HG03521 (cell line): Measurements from ENCODE around the gene LPGAT1.

Source experiments
- ATAC-seq: cut with Tn5 transposase; IDR thresholded peaks from one replicate; pipeline ENCODE4 v1.9.1; 2021; ENCODE audit warnings: mild to moderate bottlenecking, moderate library complexity; ENCODE audit not compliant: unreplicated experiment

Gene LPGAT1

DNA sequence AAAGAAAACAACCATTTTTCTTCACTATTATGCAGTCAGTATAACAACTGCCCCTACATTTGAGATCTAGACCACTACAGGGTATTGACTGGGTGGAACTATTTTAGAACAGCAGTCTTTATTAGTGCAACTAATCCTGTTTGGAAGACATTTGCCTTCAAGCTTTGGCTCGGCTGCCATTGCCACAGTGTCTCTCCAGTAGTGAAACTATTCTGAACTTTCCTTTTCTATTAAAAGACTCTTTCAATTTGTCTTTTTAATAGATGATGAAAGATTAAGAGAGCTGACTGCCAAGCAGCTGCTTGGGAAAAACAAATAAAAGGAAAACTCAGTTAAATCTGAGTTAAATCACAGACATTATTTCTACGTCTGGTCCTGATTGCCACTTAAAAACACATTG lies 49.3 kb downstream of the LPGAT1 start:
- ATAC-seq = no peak

DNA sequence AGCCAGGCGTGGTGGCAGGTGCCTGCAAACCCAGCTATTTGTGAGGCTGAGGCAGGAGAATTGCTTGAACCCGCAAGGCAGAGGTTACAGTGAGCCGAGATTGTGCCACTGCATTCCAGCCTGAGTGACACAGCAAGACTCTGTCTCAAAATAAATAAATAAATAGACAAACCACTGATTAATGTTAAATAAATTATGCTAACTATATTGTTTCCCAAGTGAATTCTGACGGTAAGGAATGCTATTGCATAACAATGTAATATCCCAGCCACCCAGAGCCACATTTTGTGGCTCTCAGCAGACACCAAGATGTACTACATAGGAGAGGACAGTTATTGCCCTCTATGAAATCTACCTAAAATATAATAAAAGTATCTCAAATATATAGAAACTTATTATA lies 55.4 kb downstream of the LPGAT1 start:
- ATAC-seq = no peak

DNA sequence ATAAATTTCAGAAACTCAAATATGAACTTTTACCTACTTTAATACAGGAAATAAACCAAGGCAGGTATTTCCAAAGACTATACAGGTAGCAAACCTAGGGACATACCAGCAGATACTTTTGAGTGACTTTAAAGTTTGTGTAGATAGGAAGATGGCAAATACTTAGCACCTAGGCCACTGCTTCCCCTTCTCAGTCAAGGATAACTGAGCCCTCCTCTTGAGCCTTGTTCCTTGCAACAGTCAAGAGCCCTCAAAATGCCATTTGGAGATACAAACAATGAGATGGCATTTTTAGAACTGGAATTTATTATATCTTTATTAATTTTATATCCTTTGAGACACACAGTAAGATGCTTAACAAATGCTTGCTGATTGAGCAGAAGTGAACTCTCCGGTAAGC lies 65.9 kb downstream of the LPGAT1 start:
- no peak for ATAC-seq

DNA sequence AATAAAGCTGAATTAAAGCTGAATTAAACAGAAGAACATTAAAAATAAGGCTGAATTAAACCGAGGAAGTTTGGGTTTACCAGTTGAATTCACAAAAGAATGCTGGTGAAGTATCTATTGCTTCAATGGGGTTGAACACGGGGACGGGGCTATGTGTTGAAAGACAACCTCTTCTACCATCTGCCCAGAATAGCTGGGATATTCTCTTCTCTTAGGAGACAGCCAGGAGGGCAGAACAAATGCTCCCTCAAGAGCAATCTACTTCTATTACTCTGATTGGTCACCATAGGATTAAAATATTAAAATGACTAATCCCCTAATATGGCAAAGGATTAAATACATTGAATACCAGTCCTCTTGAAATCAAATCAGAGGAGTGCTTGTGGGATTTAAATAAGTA lies 68.4 kb downstream of the LPGAT1 start:
- no peak for ATAC-seq

DNA sequence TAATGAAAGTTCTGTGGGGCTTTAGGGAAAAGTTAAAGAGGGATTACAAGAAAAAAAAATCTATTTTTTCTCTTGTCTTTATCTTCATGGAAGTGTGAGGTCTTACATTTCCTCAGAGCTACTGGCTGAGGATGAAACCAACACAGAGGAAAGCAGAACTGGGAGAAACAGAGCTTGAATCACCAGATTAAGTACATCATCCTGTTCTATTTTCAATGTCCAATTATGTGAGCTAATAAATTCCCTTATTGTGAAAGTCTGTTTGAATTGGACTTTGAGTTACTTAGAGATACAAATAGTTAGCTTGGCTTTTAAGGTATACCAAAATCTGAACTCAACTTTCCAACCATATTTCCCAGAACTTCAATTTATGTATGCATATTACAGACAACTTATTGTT lies 69.2 kb downstream of the LPGAT1 start:
- ATAC-seq = no peak

DNA sequence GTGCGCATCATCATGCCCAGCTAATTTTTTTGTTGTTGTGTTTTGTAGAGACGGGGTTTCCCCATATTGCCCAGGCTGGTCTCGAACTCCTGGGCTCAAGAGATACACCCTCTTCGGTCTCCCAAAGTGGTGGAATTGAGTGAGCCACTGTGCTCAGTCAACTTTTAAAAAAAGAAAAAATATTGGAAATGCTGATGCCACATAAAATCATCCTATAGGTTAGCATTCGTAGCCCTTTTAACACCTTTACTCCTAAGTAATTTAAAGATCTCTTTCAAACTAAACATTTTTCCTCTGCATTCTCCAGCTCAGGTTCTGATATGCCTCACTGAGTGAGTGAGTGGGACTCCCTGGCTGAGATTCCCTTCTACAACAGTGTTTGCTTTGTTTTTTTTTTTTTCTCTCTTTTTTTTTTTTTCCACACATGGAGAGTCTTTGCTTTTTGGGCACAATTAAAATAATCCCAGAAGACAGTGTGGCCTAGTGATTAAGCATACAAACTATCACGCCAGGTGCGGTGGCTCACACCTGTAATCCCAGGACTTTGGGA lies 74.0 kb downstream of the LPGAT1 start:
- ATAC-seq = no peak

DNA sequence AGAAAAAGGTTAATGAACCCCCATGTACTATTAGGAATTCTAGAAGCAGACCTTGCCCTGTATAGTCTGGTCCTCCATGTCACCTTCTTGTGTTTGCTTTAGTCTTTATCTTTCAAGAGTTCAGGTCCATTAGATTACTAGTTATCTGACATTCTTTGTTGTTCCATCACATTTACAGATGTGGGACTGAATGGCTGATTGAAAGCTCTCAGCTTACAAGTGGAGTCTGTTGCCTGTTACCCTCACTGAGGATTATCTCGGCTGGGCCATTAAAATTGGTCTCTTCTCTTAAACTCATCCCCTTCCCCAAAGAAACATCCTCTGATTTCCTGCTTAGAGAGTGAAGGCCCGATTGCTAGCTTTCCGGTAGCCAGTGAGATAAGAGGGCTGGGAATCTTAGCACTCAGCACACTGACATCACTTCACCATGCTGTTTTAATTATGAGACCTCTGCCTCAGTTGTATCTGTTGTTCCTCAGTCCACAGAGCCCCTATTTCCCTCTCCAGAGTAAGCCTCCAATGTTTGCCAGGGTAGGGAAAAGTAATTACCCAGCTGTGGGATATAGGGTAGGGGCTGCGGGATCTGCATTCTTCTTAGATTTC lies 76.8 kb downstream of the LPGAT1 start:
- no peak for ATAC-seq

DNA sequence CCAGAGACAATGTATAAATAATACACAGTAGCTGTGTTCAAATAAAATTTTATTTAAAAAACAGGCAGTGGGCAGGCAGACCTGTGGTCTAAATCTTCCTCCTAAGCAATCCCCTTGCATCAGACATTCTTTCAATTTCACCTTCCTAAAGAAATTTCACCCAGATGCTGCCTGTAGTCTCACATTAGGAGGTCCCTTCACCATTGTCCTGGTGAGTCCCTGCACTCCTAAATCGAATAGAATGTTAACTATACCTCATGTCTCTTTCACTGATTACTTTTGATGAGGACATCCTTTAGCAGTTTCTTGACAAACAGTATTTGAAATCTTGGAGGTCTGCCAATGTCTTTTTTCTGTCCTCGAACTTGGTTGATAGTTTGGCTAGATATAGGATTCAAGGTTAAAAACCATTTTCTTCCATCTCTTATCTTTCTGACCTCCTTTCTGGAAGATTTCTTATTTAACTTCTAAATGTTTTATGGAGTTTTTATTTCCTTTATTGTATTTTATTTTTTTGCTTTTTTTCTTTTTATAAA lies 77.5 kb downstream of the LPGAT1 start:
- no peak for ATAC-seq

DNA sequence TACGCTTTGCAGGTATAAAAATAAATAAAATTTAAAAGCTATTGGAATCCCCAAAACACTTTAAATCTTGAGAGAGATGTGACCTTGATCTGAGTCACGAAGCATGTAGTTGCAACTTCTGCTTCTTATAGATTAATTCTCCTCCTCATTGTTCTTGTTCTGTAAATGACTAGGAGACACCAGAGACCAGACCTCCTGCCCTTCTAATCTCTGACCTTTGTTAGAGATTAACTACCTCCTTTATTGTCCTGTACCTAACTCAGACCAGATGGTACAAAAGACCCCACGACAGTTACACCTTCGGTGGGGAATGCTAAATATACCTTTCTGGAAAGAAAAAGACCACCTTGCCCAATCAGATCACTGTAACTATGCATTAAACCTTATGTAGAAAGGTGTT lies 78.2 kb downstream of the LPGAT1 start:
- no peak for ATAC-seq

DNA sequence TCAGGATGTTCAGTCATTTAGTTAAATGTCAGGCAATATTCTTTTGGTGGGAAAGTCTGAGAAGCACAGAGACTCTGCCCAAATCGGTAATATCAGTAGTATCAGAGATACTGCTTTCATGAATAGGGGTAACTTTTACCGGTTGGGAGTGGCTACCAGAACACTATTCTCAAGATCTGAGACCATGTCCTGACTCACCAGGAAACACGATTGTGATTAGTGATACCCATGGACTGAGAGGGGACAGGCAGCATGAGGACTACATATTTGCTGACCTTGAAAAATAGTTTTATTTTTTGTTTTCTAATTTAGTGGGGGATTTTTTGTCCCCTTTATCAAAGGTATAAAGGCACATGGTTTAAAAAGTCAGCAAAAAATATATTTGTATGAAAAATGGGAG lies 79.1 kb downstream of the LPGAT1 start:
- no peak for ATAC-seq

DNA sequence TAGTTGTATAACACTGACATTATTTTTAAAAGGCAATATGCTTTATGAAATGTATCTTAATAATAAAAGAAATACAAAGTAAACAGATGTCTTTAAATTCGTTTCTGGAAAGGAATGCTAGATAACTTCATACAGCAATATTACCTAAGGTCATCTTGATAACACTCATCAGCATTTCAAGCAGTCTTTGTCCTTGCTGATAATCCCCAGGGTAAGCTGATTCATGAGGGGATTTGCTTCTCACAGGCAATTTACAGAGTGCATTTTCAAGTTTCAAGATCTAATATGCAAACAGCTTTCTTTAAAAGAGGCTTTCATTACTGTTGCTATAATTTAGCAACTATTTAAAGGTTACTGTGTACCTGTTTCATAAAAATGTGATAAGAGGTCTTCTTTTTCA lies 80.0 kb downstream of the LPGAT1 start:
- no peak for ATAC-seq

DNA sequence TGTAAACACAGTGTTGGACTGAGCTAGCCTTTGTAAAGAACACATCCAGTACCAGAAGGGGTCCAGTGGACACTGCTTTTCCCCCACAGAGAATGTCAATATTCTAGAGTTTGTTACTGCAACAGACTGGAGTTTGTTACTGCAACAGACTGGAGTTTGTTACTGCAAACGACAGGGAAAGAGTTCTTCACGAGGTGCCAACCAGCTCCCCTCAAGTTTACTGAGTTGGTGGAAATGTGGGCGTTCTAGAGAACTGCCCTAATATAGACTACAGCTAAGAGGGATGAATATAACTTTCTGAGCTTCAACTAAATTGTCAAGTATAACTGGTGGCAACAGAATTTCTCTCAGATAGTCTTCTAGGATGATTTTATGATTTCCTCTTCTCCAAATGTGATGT lies 81.3 kb downstream of the LPGAT1 start:
- ATAC-seq = no peak

DNA sequence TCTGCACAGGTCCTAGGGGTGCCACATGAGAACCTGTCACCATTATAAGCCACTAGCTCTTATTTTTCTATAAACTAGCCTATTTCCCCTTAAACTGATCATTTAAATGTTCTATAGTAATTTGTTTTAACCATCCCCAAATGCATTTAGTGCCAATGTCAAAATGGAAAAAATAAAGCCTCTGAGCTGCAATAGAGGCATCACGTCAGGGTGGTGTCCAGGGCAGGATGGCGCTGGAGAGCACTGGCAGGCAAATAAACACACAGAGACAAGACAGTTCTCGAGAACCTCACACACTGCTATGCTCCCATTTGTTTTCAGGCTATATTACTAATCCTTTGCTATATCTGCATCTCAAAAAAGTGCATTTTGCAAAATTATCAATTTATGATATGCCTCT lies 81.8 kb downstream of the LPGAT1 start:
- no peak for ATAC-seq

DNA sequence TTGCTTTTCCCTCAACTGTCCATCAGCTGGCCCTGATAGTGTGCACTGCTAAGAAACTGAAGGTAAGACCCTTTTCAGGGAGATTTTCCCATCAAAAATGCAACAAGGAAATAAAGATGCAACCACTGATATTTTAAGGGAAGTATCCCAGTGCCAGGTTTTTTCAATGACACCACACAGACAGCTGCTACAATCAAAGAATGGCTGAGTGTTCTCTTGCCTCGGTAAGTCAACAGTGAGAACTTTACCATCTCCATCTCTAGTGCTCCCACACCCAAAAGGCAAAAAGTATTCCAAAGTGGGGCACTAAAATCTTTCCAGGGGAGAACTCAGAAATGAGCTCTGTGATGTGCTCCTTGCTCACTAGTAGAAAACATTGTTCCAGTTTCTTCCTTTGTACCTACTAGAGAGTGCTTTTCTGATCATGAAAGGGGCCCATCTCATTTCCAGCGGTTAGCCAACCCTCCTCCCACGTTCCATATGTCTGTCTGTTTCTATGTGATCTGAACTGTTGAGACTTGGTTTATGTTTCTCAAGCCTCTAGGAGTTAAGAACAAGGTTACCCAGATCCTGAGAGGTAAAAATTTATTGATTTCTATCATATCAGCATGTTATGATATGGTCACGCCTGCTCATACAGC lies 87.6 kb downstream of the LPGAT1 start:
- no peak for ATAC-seq

DNA sequence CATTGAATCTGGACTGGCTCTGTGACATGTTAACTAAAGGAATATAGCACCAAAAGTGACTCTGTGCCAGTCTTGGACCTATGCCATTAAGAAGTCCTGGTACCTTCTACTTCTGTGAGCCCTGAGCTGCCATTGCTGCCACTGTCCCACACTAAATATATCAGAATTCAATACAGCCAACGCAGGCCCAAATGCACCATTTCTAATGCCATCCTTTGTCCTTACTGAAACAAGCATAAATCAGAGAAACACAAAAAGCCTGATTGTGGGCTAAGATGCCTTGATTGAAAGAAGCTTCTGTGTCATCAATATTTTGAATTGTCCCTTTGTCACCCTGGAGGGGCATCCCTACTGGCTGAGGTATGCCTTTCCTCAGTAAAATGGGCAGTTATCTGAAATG lies 88.3 kb downstream of the LPGAT1 start:
- ATAC-seq = no peak

DNA sequence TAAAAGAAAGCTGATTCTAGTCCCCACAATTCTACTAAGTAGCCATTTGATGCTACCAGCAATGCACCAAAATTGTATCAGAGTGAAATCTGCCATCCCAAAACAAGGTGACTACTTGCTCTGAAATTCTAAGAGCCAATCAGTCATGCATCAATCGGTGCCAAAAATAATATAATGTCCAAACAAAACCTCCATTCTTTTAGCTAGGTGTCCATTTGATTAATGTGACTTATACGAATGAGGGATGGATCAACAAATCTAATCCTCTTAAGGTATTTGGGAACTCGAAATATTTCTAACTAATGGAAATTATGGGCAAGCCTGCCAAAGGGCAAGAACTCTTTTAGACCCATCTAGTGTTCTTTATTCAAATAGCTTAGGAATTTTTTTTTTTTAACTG lies 88.8 kb downstream of the LPGAT1 start:
- ATAC-seq = no peak

DNA sequence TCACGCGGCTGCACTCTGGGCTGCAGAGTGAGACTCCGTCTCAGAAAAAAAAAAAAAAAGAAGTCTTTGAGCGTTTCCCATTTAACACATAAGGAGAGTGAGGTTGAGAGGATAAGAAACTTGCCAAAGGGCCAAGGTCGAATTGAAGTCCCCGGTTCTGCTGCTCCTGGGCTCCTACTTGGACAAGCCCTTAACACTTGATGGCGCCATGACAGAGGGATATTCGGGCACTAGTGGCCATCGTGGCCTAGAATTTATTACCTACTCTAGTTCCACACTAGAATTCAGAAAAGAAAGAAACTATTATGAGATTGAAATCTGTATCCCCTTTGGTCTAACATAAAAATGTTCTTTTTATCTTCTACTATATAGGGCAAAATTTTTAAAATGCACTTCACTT lies 89.4 kb downstream of the LPGAT1 start:
- no peak for ATAC-seq

DNA sequence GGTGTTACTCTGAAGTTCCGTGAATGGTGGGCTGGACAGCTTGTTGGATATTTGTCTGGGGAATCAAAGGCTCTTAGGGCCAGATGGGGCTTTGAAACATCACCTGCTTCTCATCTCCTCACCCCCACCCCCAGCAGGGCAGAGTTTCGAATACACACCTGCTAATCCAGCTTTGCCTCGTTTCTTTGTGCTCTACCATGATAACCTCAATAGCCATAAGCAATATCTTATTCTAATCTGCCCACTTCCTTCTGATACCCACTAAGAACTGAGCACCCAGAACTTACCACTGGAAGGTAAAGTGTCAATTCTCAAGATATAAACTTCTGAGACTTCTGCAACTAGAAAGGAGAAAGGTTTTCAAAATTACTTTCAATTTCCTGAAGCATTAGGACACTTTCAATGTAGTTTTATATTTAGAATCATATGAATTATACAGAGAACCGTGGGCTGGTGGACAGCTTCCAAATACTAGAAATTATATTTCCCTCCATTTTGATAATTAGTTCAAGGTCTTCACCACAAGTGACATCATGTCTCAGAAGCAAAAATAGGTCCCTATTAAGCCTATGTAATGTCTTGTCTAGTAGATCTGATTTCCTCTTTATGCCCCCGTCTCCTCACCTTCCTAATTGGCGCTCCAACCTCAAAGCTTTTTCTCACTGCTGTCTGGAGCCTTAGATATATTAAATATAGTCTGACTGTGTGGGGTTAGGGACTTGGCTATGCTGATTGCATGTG lies 90.7 kb downstream of the LPGAT1 start:
- ATAC-seq = no peak

DNA sequence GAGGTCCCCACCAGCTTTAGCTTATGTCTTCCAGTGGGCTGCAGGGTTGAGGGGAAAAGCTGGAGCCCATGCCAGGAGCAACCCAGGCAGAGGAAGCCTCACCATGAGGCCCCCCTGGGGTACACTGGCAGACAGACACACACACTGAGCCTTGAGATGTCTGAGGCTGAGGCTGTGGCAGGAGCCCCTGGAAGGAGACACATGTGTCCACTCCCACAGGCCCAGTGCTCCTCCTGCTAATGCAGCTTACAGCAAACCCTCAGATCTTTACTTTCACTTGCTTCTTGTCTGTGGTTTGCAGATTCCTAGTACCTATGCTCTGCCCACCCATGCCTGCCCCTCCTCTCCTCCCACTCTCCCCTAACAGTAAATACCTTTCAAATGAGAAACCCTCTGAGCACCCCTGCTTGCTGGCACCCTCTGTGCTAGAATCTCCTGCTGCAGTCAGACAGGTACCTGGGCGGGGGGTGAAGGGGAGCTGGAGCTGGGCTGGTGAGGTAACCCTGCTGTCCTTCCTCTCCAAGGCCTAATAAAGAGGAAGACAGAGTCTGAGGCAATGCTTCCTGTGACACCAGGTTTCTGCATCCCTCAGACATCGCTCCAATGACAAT lies 91.8 kb downstream of the LPGAT1 start:
- ATAC-seq = no peak

DNA sequence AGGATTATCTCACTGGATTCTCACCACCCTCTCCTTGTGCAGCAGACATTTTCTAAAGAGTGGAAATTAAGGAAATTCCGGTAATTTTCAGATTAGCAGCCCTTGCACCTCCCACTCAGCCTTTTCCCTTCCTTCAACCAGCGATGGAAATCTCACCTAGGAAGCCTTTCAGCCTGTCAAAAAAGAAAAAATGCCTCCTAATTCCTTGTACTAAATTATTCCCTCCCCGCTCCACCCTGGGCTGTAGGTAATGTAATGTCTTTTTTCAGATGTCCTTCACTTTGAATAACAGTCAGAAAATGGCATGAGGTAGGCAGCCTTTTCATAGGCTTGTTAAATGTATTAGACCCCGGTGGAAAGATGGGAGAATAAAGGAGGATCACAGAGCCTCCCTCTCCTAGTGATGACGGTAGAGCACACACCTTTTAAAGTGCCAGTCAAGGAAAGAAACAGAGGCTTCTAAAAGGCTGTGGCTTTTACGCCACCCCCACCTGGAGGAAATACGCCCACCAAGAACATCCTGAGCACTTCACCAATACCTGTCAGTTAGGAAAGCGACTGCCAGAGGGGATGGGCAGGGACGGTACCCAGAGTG lies 92.4 kb downstream of the LPGAT1 start:
- no peak for ATAC-seq
